Endothelial cell of umbilical vein (primary cell): ENCODE results near the gene M6PR. TPM values are rescaled to one million over a fixed set of nuclear protein-coding genes. Genes with fewer than 3 reads are reported as not detected.

ENCODE experiments used
- BruUV-seq: library from RNA; stranded (reverse); fragments of 400-500 nt; replicated peaks from 2 replicates; lab custom pipeline; 2021; lab: Mats Ljungman, UMichigan
- CTCF ChIA-PET: fragments of 300-600, 350-600 bp; sonication (Branson Sonifier 250); formaldehyde crosslinking; loops from one replicate; lab custom pipeline; 2021; ENCODE audit warnings: antibody characterized with exemption, inconsistent platforms; lab: Charles Lee
- POLR2A ChIA-PET: fragments of 300-600, 350-600 bp; sonication (Branson Sonifier 250); formaldehyde crosslinking; loops from one replicate; lab custom pipeline; 2021; ENCODE audit warnings: antibody characterized with exemption, inconsistent platforms; lab: Charles Lee
- DNase-seq: peaks from one replicate; pipeline ENCODE4 v3.0.0-alpha.2; 2011; ENCODE audit warnings: low read depth, low spot score
- FAIRE-seq: peaks from 2 replicates; lab custom pipeline; 2011; peaks lifted over from hg19 to GRCh38; lab: Jason Lieb, UNC
- H2AFZ ChIP-seq: 2 replicates; pipeline ENCODE4 v1.6.0; 2012; ENCODE audit warnings: low read depth, low read length, control low read depth, inconsistent platforms
- H3K27ac ChIP-seq: 2 replicates; pipeline ENCODE4 v1.5.1; 2011; ENCODE audit warnings: low read depth, mild to moderate bottlenecking, control low read depth, low read length, moderate library complexity; ENCODE audit not compliant: insufficient read depth
- H3K27me3 ChIP-seq, 2 experiments: 2 replicates each; pipeline versions ENCODE4 v1.6.0 to v1.6.1; 2011; ENCODE audit warnings: low read length in 2 of 2, mixed read lengths in 1 of 2; ENCODE audit not compliant: control insufficient read depth in 2 of 2, insufficient read depth in 2 of 2
- H3K36me3 ChIP-seq, 2 experiments: 2 replicates in 1 of 2; 3 replicates in 1 of 2; pipeline ENCODE4 v1.5.1; 2011; ENCODE audit warnings: low read length in 2 of 2, mild to moderate bottlenecking in 1 of 2, moderate library complexity in 1 of 2; ENCODE audit not compliant: control insufficient read depth in 2 of 2, insufficient read depth in 2 of 2; ENCODE audit errors: extremely low read depth in 1 of 2
- H3K4me1 ChIP-seq: 3 replicates; pipeline ENCODE4 v1.5.1; 2011; ENCODE audit warnings: mild to moderate bottlenecking, low read length; ENCODE audit not compliant: control insufficient read depth, insufficient read depth; ENCODE audit errors: extremely low read depth
- H3K4me2 ChIP-seq: 2 replicates; pipeline ENCODE4 v1.6.1; 2011; ENCODE audit warnings: low read length, control low read depth, mixed read lengths; ENCODE audit not compliant: insufficient read depth
- H3K4me3 ChIP-seq, 3 experiments: fragments of 200-600 bp in 1 of 3; sonication (generic), shearing (Covaris generic) in 1 of 3; replicated peaks in 1 of 3; 2 replicates each; pipeline ENCODE4 v1.5.1; 2011 to 2016; ENCODE audit warnings: control low read depth in 3 of 3, low read length in 3 of 3, mild to moderate bottlenecking in 2 of 3, inconsistent platforms in 1 of 3, low read depth in 1 of 3, moderate library complexity in 1 of 3; ENCODE audit not compliant: insufficient read depth in 1 of 3
- H3K79me2 ChIP-seq: 2 replicates; pipeline ENCODE4 v1.6.0; 2012; ENCODE audit warnings: low read length, inconsistent platforms; ENCODE audit not compliant: control insufficient read depth, insufficient read depth
- H3K9ac ChIP-seq: replicated peaks from 2 replicates; pipeline ENCODE3; 2011; ENCODE audit warnings: low read length, control low read depth; ENCODE audit not compliant: insufficient read depth; ENCODE audit errors: extremely low read depth
- H3K9me1 ChIP-seq: replicated peaks from 3 replicates; pipeline ENCODE4 v1.6.0; 2011; ENCODE audit warnings: mild to moderate bottlenecking, low read length; ENCODE audit not compliant: control insufficient read depth, insufficient read depth; ENCODE audit errors: extremely low read depth
- H3K9me3 ChIP-seq: replicated peaks from 2 replicates; pipeline ENCODE4 v1.5.1; 2012; ENCODE audit warnings: low read length, inconsistent platforms; ENCODE audit not compliant: control insufficient read depth, insufficient read depth
- H4K20me1 ChIP-seq: replicated peaks from 2 replicates; pipeline ENCODE3; 2011; ENCODE audit warnings: mild to moderate bottlenecking, low read length; ENCODE audit not compliant: control insufficient read depth, insufficient read depth; ENCODE audit errors: extremely low read depth
- EZH2 ChIP-seq: IDR thresholded peaks from 2 replicates; pipeline ENCODE4 v1.6.1; 2012; ENCODE audit warnings: borderline replicate concordance, low read depth, mild to moderate bottlenecking, moderate library complexity, low read length, inconsistent platforms; ENCODE audit not compliant: severe bottlenecking
- FOS ChIP-seq: IDR thresholded peaks from 2 replicates; pipeline ENCODE4 v1.6.1; 2011; ENCODE audit warnings: mild to moderate bottlenecking, low read length, moderate library complexity, borderline replicate concordance; ENCODE audit not compliant: insufficient read depth
- GATA2 ChIP-seq: IDR thresholded peaks from 2 replicates; pipeline ENCODE4 v1.7.0; 2011; ENCODE audit warnings: low read depth, mild to moderate bottlenecking, moderate library complexity, mixed read lengths, low read length; ENCODE audit not compliant: insufficient read length, insufficient read depth
- JUN ChIP-seq: IDR thresholded peaks from 2 replicates; pipeline ENCODE4 v1.6.1; 2011; ENCODE audit warnings: borderline replicate concordance, low read depth; ENCODE audit not compliant: insufficient read length, insufficient read depth
- MAX ChIP-seq: IDR thresholded peaks from 2 replicates; pipeline ENCODE4 v1.6.1; 2011; ENCODE audit not compliant: insufficient read depth, insufficient read length
- MYC ChIP-seq: IDR thresholded peaks from one replicate; pipeline ENCODE4 v1.6.1; 2011; ENCODE audit warnings: mild to moderate bottlenecking, low read depth, low read length
- POLR2A ChIP-seq: IDR thresholded peaks from 2 replicates; pipeline ENCODE4 v1.6.1; 2012; ENCODE audit warnings: low read depth, mild to moderate bottlenecking, control low read depth, low read length
- POLR2AphosphoS5 ChIP-seq: IDR thresholded peaks from 2 replicates; pipeline ENCODE4 v1.6.1; 2012; ENCODE audit warnings: low read depth, mild to moderate bottlenecking, control low read depth, low read length, moderate library complexity; ENCODE audit not compliant: insufficient read depth
- dilution Hi-C: fragments of 300-500 bp; cut with MboI; formaldehyde crosslinking; loops from one replicate; pipeline ENCODE4 v1.15.0; 2019; ENCODE audit warnings: low sequenced_read_pairs; ENCODE audit not compliant: extremely low pct_ligation_motif_present
- intact Hi-C: fragments of 100-400 bp; cut with micrococcal nuclease; formaldehyde crosslinking; loops from one replicate; pipeline ENCODE4 v1.10.0; 2022
- polyA plus RNA-seq, 4 experiments: library from polyadenylated mRNA; depleted of rRNA in 3 of 4; stranded (reverse) in 3 of 4; unstranded in 1 of 4; fragments of >200 nt; gene quantifications; 2 replicates each; pipeline versions ENCODE4 v1.2.1 to v1.2.3, GENCODE V29; 2011 to 2012; ENCODE audit warnings: missing spikeins in 1 of 4
- total RNA-seq: library from RNA; stranded (reverse); gene quantifications from 2 replicates; pipeline ENCODE4 v1.2.3, GENCODE V29; 2021
- TF ChIP-seq, protein P1 (sequence below), 2 donors: IDR thresholded peaks; 1 replicate in 1 of 2; 2 replicates in 1 of 2; pipeline ENCODE4 v1.5.1; 2011; ENCODE audit warnings: low read length in 2 of 2, mild to moderate bottlenecking in 2 of 2, moderate library complexity in 2 of 2, control low read depth in 1 of 2, inconsistent platforms in 1 of 2, low read depth in 1 of 2; ENCODE audit not compliant: insufficient read depth in 1 of 2; ENCODE audit errors: extremely low read depth in 1 of 2

M6PR gene
- total and polyA plus RNA-seq, 2 donors (not counting 3 experiments of a cell fraction or from before 2014, with no cell fraction given) = 124 to 142 TPM

DNA sequence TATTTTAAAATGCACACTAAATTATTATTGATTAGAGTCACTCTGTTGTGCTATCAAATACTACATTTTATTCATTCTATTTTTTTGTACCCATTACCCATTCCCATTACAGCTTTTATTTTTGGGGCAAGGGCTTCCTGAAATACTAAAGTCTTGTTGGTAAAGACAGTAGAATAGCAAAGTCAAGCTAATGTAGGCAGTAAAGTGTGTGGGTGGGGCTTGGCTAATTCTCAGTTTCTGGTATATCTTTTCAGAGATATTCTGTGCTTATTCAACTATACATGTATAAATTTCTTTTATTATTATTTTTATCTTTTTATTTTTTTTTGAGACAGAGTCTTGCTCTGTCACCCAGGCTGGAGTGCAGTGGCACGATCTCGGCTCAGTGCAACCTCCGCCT lies 57.5 kb downstream of the M6PR start:
- H3K4me2 ChIP-seq = no peak overlapping the region
- POLR2A ChIA-PET = no interaction called here
- FAIRE-seq (no peak), DNase-seq (no peak)
- H3K9ac ChIP-seq = no peak overlapping the region
- H3K27ac ChIP-seq = no peak overlapping the region
- H3K79me2 ChIP-seq = no peaks in the 10 kb centered on the region
- H3K9me1 ChIP-seq = no peaks in the 10 kb centered on the region
- CTCF ChIA-PET = interaction anchor here (3.0 to 3.9 kb wide), 4 partner anchors 158 to 235 kb away, joined by 25 to 311 read pairs (median 47); no protein-coding TSS in a partner anchor
- no TSS peak for BruUV-seq
- H2AFZ ChIP-seq = no peak overlapping the region
- TF ChIP-seq, protein P1, sequence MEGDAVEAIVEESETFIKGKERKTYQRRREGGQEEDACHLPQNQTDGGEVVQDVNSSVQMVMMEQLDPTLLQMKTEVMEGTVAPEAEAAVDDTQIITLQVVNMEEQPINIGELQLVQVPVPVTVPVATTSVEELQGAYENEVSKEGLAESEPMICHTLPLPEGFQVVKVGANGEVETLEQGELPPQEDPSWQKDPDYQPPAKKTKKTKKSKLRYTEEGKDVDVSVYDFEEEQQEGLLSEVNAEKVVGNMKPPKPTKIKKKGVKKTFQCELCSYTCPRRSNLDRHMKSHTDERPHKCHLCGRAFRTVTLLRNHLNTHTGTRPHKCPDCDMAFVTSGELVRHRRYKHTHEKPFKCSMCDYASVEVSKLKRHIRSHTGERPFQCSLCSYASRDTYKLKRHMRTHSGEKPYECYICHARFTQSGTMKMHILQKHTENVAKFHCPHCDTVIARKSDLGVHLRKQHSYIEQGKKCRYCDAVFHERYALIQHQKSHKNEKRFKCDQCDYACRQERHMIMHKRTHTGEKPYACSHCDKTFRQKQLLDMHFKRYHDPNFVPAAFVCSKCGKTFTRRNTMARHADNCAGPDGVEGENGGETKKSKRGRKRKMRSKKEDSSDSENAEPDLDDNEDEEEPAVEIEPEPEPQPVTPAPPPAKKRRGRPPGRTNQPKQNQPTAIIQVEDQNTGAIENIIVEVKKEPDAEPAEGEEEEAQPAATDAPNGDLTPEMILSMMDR (IDR thresholded peaks at IDR 0.05; ENCODE audit: extremely low read depth in 1 of 2, insufficient read depth in 1 of 2, low read depth in 1 of 2, low read length in 2 of 2) = no peak
- no peak for TF ChIP-seq MYC
- no peak for TF ChIP-seq EZH2
- TF ChIP-seq JUN = no peak
- no peak for TF ChIP-seq POLR2A
- TF ChIP-seq POLR2AphosphoS5 = no peak
- TF ChIP-seq MAX = no peak
- TF ChIP-seq GATA2 = no peak
- no peak for TF ChIP-seq FOS
- peaks cover 0 to 2% of the 10 kb centered on the region in 2 experiments for H3K27me3 ChIP-seq
- H4K20me1 ChIP-seq = no peaks in the 10 kb centered on the region
- H3K4me3 ChIP-seq = no peak overlapping the region
- H3K4me1 ChIP-seq = no peaks in the 10 kb centered on the region
- intact Hi-C loops = loop anchor here (2.0 kb wide), 2 partner anchors 157 to 347 kb away; no protein-coding TSS in a partner anchor
- no peaks in the 10 kb centered on the region for H3K9me3 ChIP-seq
- no peaks in the 10 kb centered on the region for H3K36me3 ChIP-seq
- dilution Hi-C loops = no loop called here

Other genes with a start within 250 kb of the M6PR start
- gene A2ML1, start 127.0 kb downstream of the M6PR start, total RNA-seq = not detected in 2 replicates
- gene A2ML1, start 127.0 kb downstream of the M6PR start, polyA plus RNA-seq = not detected in 2 replicates
- 31.9 and 37.3 TPM in 2 replicates for gene PHC1, start 35.1 kb downstream of the M6PR start, total RNA-seq
- gene PHC1, start 35.1 kb downstream of the M6PR start, polyA plus RNA-seq = 66.3 and 84.3 TPM in 2 replicates
- gene KLRG1, start 39.9 kb upstream of the M6PR start, total RNA-seq = 2.8 and 4.4 TPM in 2 replicates
- gene KLRG1, start 39.9 kb upstream of the M6PR start, polyA plus RNA-seq = 13.1 and 15.9 TPM in 2 replicates
- gene A2M, start 166.3 kb upstream of the M6PR start, total RNA-seq = 6.5 and 16.9 TPM in 2 replicates
- gene A2M, start 166.3 kb upstream of the M6PR start, polyA plus RNA-seq = 11.5 and 13.8 TPM in 2 replicates